Keratinocyte (primary cell): Measurements from ENCODE around the gene SAMD11.
"Not testable (repeated sequence)": the region's sequence is repeated elsewhere in the genome, so short reads cannot be mapped to it uniquely, and the experiment has no call there.

ENCODE experiments used
- CTCF ChIP-seq, 3 experiments: IDR thresholded peaks in 1 of 3; conservative IDR thresholded peaks in 1 of 3; optimal IDR thresholded peaks in 1 of 3; 2 replicates in 2 of 3; 3 replicates in 1 of 3; pipeline versions ENCODE3 to v1.5.1; 2011; ENCODE audit warnings: low read length in 3 of 3, mild to moderate bottlenecking in 3 of 3, moderate library complexity in 2 of 3, control low read depth in 1 of 3, inconsistent platforms in 1 of 3; ENCODE audit not compliant: insufficient read depth in 2 of 3; ENCODE audit errors: extremely low read depth in 1 of 3
- EZH2 ChIP-seq: IDR thresholded peaks from one replicate; pipeline ENCODE4 v1.6.1; 2012; ENCODE audit warnings: inconsistent platforms, mild to moderate bottlenecking, low read length, moderate library complexity

GRCh38 chr1:880511-880910 is 43.2 kb upstream of the SAMD11 start:
- TF ChIP-seq CTCF (optimal IDR thresholded peaks at IDR 0.05 in 1 of 3, IDR thresholded peaks at IDR 0.05 in 1 of 3, conservative IDR thresholded peaks at IDR 0.05 in 1 of 3; ENCODE audit: extremely low read depth in 1 of 3, insufficient read depth in 2 of 3, low read length in 3 of 3); EZH2: not testable (repeated sequence)
